HCT116 (cell line): ENCODE data around the gene SEMA5B. TPM values are rescaled to one million over a fixed set of nuclear protein-coding genes. Genes with fewer than 3 reads are reported as not detected.

Experiments used
- ATAC-seq: fragments of 200-7000 bp; cut with Tn5 transposase; 2 replicates; pipeline ENCODE4 v1.9.1; 2020; ENCODE audit warnings: mild to moderate bottlenecking, moderate library complexity
- BruUV-seq: library from RNA; stranded (reverse); fragments of 400-500 nt; replicated peaks from 2 replicates; lab custom pipeline; 2021; lab: Mats Ljungman, UMichigan
- CTCF ChIA-PET: fragments of 300-600 bp; sonication (Branson Sonifier 250); formaldehyde crosslinking; loops from one replicate; lab custom pipeline; 2021; ENCODE audit warnings: antibody characterized with exemption; lab: Charles Lee
- POLR2A ChIA-PET: fragments of 300-600, 350-600 bp; sonication (Branson Sonifier 250); formaldehyde crosslinking; loops from one replicate; lab custom pipeline; 2021; ENCODE audit warnings: antibody characterized with exemption; lab: Charles Lee
- RAD21 ChIA-PET, 2 experiments: fragments of 300-600 bp; sonication (Branson Sonifier 250); formaldehyde crosslinking; loops; one replicate each; lab custom pipeline; 2023; ENCODE audit warnings: low total read pairs in 2 of 2; ENCODE audit not compliant: uncharacterized antibody in 2 of 2, unreplicated experiment in 2 of 2, low non-redundant PET in 1 of 2; lab: Charles Lee
- DNase-seq: peaks from one replicate; pipeline ENCODE4 v3.0.0-alpha.2; 2010; ENCODE audit warnings: low read depth, low spot score
- H2AFZ ChIP-seq: fragments of 200-600 bp; shearing (Covaris generic), sonication (generic); 2 replicates; pipeline ENCODE4 v1.6.1; 2017; ENCODE audit warnings: low read depth, mixed run types, mixed read lengths, antibody characterized with exemption, low read length; ENCODE audit not compliant: poor library complexity, severe bottlenecking
- H3K27ac ChIP-seq: 2 replicates; pipeline ENCODE4 v1.5.1; 2012; ENCODE audit warnings: low read depth, low read length
- H3K27me3 ChIP-seq: fragments of 200-600 bp; sonication (generic); 2 replicates; pipeline ENCODE4 v1.6.1; 2016; ENCODE audit warnings: mixed run types, low read length, mixed read lengths; ENCODE audit not compliant: insufficient read depth
- H3K36me3 ChIP-seq, 2 experiments: fragments of 200-500 bp in 1 of 2; fragments of 200-600 bp in 1 of 2; sonication (Bioruptor generic) in 1 of 2; sonication (generic) in 1 of 2; 2 replicates each; pipeline versions ENCODE4 v1.5.1 to v1.6.1; 2014 to 2016; ENCODE audit warnings: low read length in 2 of 2, inconsistent platforms in 1 of 2, mixed read lengths in 1 of 2, mixed run types in 1 of 2; ENCODE audit not compliant: insufficient read depth in 2 of 2, control insufficient read depth in 1 of 2
- H3K4me1 ChIP-seq, 2 experiments: fragments of 200-600 bp in 1 of 2; sonication (generic) in 1 of 2; 2 replicates each; pipeline versions ENCODE4 v1.5.1 to v1.6.1; 2012 to 2017; ENCODE audit warnings: low read length in 2 of 2, inconsistent platforms in 1 of 2, mild to moderate bottlenecking in 1 of 2, mixed read lengths in 1 of 2, mixed run types in 1 of 2, moderate library complexity in 1 of 2; ENCODE audit not compliant: insufficient read depth in 2 of 2, control insufficient read depth in 1 of 2
- H3K4me2 ChIP-seq: fragments of 200-600 bp; sonication (generic); 2 replicates; pipeline ENCODE4 v1.6.1; 2017; ENCODE audit warnings: mixed run types, low read length, mixed read lengths
- H3K4me3 ChIP-seq, 2 experiments: fragments of 200-600 bp in 1 of 2; sonication (generic) in 1 of 2; replicated peaks in 1 of 2; 2 replicates each; pipeline ENCODE4 v1.5.1; 2011 to 2016; ENCODE audit warnings: low read length in 2 of 2, control low read depth in 1 of 2, low read depth in 1 of 2, mild to moderate bottlenecking in 1 of 2, mixed read lengths in 1 of 2, mixed run types in 1 of 2
- H3K79me2 ChIP-seq: fragments of 200-600 bp; sonication (generic); 2 replicates; pipeline ENCODE4 v1.6.1; 2017; ENCODE audit warnings: mild to moderate bottlenecking, mixed run types, low read length, moderate library complexity, mixed read lengths; ENCODE audit not compliant: insufficient read depth
- H3K9ac ChIP-seq: fragments of 200-600 bp; sonication (generic); 2 replicates; pipeline ENCODE4 v1.6.1; 2016; ENCODE audit warnings: low read length, mixed read lengths
- H3K9me2 ChIP-seq: fragments of 200-600 bp; sonication (generic), shearing (Covaris generic); 2 replicates; pipeline ENCODE4 v1.6.1; 2017; ENCODE audit warnings: mixed run types, mild to moderate bottlenecking, moderate library complexity; ENCODE audit not compliant: insufficient read depth
- H3K9me3 ChIP-seq, 2 experiments: fragments of 200-500 bp in 1 of 2; fragments of 200-600 bp in 1 of 2; sonication (Bioruptor generic) in 1 of 2; sonication (generic) in 1 of 2; 2 replicates each; pipeline ENCODE4 v1.6.1; 2014 to 2017; ENCODE audit warnings: low read length in 2 of 2, mixed read lengths in 2 of 2, inconsistent platforms in 1 of 2, low read depth in 1 of 2, mild to moderate bottlenecking in 1 of 2, mixed run types in 1 of 2, moderate library complexity in 1 of 2; ENCODE audit not compliant: control insufficient read depth in 1 of 2, insufficient read depth in 1 of 2
- H4K20me1 ChIP-seq: fragments of 200-600 bp; sonication (generic), shearing (Covaris generic); 2 replicates; pipeline ENCODE4 v1.6.1; 2017; ENCODE audit warnings: mixed run types, mild to moderate bottlenecking, moderate library complexity; ENCODE audit not compliant: insufficient read depth
- ATF3 ChIP-seq: IDR thresholded peaks from 2 replicates; pipeline ENCODE4 v1.6.1; 2012
- CBX3 ChIP-seq: IDR thresholded peaks from 2 replicates; pipeline ENCODE4 v1.6.1; 2012; ENCODE audit warnings: low read depth
- CEBPB ChIP-seq: IDR thresholded peaks from 2 replicates; pipeline ENCODE4 v1.6.1; 2012; ENCODE audit warnings: low read depth
- EGR1 ChIP-seq: IDR thresholded peaks from 2 replicates; pipeline ENCODE4 v1.6.1; 2012; ENCODE audit warnings: low read depth
- EZH2 ChIP-seq: fragments of 200-600 bp; sonication (generic); IDR thresholded peaks from 2 replicates; pipeline ENCODE4 v1.6.1; 2017; ENCODE audit warnings: antibody characterized with exemption, mixed run types
- EZH2phosphoT487 ChIP-seq: fragments of 200-600 bp; IDR thresholded peaks from 2 replicates; pipeline ENCODE4 v1.6.1; 2018; ENCODE audit warnings: antibody characterized with exemption, borderline replicate concordance
- JUND ChIP-seq: IDR thresholded peaks from 2 replicates; pipeline ENCODE4 v1.6.1; 2012
- POLR2A ChIP-seq: IDR thresholded peaks from 2 replicates; pipeline ENCODE4 v1.7.0; 2011; ENCODE audit warnings: borderline replicate concordance; ENCODE audit not compliant: insufficient read depth, insufficient read length; ENCODE audit errors: extremely low read depth
- POLR2AphosphoS5 ChIP-seq: IDR thresholded peaks from 2 replicates; pipeline ENCODE4 v1.6.1; 2011; ENCODE audit warnings: mild to moderate bottlenecking, low read depth, low read length, moderate library complexity
- RAD21 ChIP-seq: IDR thresholded peaks from 2 replicates; pipeline ENCODE4 v1.6.1; 2012; ENCODE audit warnings: low read depth, mild to moderate bottlenecking
- SP1 ChIP-seq: IDR thresholded peaks from 2 replicates; pipeline ENCODE4 v1.6.1; 2012; ENCODE audit warnings: low read depth
- TCF7L2 ChIP-seq: IDR thresholded peaks from 2 replicates; pipeline ENCODE4 v1.7.0; 2011; ENCODE audit warnings: borderline replicate concordance, inconsistent platforms; ENCODE audit not compliant: insufficient read depth, insufficient read length; ENCODE audit errors: extremely low read depth
- YY1 ChIP-seq: IDR thresholded peaks from 2 replicates; pipeline ENCODE4 v1.6.1; 2011; ENCODE audit warnings: low read length, low read depth, moderate library complexity, mild to moderate bottlenecking; ENCODE audit not compliant: insufficient replicate concordance; ENCODE audit errors: extremely low read depth
- ZFX ChIP-seq: fragments of 450-650 bp; IDR thresholded peaks from 2 replicates; pipeline ENCODE4 v1.6.1; 2017
- intact Hi-C: fragments of 100-400 bp; cut with micrococcal nuclease; formaldehyde crosslinking; loops from 2 replicates; pipeline ENCODE4 v1.10.0; 2022
- total RNA-seq: library from RNA; stranded (reverse); gene quantifications from one replicate; pipeline ENCODE4 v1.2.1, GENCODE V29; 2021; ENCODE audit not compliant: unreplicated experiment
- TF ChIP-seq, protein P1 (sequence below), 3 experiments: fragments of 200-600 bp in 1 of 3; sonication (generic) in 1 of 3; IDR thresholded peaks in 2 of 3; conservative IDR thresholded peaks in 1 of 3; 2 replicates each; pipeline ENCODE4 v1.5.1; 2012 to 2017; ENCODE audit warnings: low read depth in 2 of 3, low read length in 2 of 3, antibody characterized with exemption in 1 of 3, borderline replicate concordance in 1 of 3, control low read depth in 1 of 3, mild to moderate bottlenecking in 1 of 3, mixed read lengths in 1 of 3, mixed run types in 1 of 3, moderate library complexity in 1 of 3; ENCODE audit not compliant: insufficient read depth in 1 of 3
- TF ChIP-seq, protein P2 (sequence below): IDR thresholded peaks from 2 replicates; pipeline ENCODE4 v1.6.1; 2011; ENCODE audit warnings: mild to moderate bottlenecking, low read length, moderate library complexity; ENCODE audit not compliant: insufficient replicate concordance; ENCODE audit errors: extremely low read depth
- TF ChIP-seq, protein P3 (sequence below): IDR thresholded peaks from 2 replicates; pipeline ENCODE4 v1.6.1; 2012; ENCODE audit warnings: low read depth

Gene SEMA5B
- total RNA-seq, 1 experiment from 2014 or later, result 0.15 TPM

DNA sequence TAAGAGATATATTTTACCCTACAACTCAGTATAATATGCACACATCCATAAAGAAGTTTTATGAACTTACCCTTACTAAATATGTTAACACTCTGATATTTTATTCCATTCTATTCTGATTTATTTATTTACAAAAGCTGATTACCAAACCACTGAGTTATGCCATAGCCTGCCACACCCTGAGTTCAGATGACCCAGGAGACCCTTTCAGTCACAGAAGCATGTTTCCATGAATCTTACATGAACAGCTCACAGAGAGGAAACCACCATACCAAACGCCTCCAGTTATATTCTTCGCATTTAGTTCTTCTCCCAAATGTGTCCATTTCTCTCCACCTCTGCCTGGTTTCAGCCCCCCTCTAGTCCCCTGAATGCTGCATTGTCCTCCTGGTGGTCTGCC is 103.5 kb downstream of the SEMA5B start:
- ChIA-PET RAD21 (no interaction called here), POLR2A (no interaction called here), CTCF (no interaction called here)
- Histone ChIP-seq H2AFZ (no peak overlapping the region), H3K9me3 (no peaks in the 10 kb centered on the region), H3K27me3 (0 out of 2 replicates have a peak, but pooled peaks cover 3% of the 10 kb centered on the region), H3K4me1 (no peaks in the 10 kb centered on the region), H3K79me2 (no peaks in the 10 kb centered on the region), H3K4me3 (no peak overlapping the region), H3K27ac (no peak overlapping the region), H3K9ac (no peak overlapping the region), H3K4me2 (no peak overlapping the region), H3K36me3 (no peaks in the 10 kb centered on the region), H3K9me2 (no peaks in the 10 kb centered on the region), H4K20me1 (no peaks in the 10 kb centered on the region)
- no TSS peak for BruUV-seq
- no peak for ATAC-seq
- no peak for TF ChIP-seq RAD21
- no peak for TF ChIP-seq POLR2AphosphoS5
- no peak for TF ChIP-seq ZFX
- TF ChIP-seq TCF7L2, result no peak
- TF ChIP-seq EGR1, result no peak
- TF ChIP-seq, protein P1, sequence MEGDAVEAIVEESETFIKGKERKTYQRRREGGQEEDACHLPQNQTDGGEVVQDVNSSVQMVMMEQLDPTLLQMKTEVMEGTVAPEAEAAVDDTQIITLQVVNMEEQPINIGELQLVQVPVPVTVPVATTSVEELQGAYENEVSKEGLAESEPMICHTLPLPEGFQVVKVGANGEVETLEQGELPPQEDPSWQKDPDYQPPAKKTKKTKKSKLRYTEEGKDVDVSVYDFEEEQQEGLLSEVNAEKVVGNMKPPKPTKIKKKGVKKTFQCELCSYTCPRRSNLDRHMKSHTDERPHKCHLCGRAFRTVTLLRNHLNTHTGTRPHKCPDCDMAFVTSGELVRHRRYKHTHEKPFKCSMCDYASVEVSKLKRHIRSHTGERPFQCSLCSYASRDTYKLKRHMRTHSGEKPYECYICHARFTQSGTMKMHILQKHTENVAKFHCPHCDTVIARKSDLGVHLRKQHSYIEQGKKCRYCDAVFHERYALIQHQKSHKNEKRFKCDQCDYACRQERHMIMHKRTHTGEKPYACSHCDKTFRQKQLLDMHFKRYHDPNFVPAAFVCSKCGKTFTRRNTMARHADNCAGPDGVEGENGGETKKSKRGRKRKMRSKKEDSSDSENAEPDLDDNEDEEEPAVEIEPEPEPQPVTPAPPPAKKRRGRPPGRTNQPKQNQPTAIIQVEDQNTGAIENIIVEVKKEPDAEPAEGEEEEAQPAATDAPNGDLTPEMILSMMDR (IDR thresholded peaks at IDR 0.05 in 2 of 3, conservative IDR thresholded peaks at IDR 0.05 in 1 of 3; ENCODE audit: borderline replicate concordance in 1 of 3, insufficient read depth in 1 of 3, low read depth in 2 of 3, low read length in 2 of 3), result no peak
- TF ChIP-seq EZH2, result no peak
- no peak for TF ChIP-seq ATF3
- TF ChIP-seq CEBPB, result no peak
- TF ChIP-seq YY1, result no peak
- TF ChIP-seq, protein P2, sequence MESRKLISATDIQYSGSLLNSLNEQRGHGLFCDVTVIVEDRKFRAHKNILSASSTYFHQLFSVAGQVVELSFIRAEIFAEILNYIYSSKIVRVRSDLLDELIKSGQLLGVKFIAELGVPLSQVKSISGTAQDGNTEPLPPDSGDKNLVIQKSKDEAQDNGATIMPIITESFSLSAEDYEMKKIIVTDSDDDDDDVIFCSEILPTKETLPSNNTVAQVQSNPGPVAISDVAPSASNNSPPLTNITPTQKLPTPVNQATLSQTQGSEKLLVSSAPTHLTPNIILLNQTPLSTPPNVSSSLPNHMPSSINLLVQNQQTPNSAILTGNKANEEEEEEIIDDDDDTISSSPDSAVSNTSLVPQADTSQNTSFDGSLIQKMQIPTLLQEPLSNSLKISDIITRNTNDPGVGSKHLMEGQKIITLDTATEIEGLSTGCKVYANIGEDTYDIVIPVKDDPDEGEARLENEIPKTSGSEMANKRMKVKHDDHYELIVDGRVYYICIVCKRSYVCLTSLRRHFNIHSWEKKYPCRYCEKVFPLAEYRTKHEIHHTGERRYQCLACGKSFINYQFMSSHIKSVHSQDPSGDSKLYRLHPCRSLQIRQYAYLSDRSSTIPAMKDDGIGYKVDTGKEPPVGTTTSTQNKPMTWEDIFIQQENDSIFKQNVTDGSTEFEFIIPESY, result no peak
- TF ChIP-seq, protein P3, sequence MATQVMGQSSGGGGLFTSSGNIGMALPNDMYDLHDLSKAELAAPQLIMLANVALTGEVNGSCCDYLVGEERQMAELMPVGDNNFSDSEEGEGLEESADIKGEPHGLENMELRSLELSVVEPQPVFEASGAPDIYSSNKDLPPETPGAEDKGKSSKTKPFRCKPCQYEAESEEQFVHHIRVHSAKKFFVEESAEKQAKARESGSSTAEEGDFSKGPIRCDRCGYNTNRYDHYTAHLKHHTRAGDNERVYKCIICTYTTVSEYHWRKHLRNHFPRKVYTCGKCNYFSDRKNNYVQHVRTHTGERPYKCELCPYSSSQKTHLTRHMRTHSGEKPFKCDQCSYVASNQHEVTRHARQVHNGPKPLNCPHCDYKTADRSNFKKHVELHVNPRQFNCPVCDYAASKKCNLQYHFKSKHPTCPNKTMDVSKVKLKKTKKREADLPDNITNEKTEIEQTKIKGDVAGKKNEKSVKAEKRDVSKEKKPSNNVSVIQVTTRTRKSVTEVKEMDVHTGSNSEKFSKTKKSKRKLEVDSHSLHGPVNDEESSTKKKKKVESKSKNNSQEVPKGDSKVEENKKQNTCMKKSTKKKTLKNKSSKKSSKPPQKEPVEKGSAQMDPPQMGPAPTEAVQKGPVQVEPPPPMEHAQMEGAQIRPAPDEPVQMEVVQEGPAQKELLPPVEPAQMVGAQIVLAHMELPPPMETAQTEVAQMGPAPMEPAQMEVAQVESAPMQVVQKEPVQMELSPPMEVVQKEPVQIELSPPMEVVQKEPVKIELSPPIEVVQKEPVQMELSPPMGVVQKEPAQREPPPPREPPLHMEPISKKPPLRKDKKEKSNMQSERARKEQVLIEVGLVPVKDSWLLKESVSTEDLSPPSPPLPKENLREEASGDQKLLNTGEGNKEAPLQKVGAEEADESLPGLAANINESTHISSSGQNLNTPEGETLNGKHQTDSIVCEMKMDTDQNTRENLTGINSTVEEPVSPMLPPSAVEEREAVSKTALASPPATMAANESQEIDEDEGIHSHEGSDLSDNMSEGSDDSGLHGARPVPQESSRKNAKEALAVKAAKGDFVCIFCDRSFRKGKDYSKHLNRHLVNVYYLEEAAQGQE, result no peak
- no peak for TF ChIP-seq POLR2A
- no peak for TF ChIP-seq JUND
- no peak for TF ChIP-seq EZH2phosphoT487
- TF ChIP-seq CBX3, result no peak
- no peak for TF ChIP-seq SP1
- no peak for DNase-seq
- intact Hi-C loops, result no loop called here
